WERI-Rb-1 (cell line): ENCODE results near the gene IMP3.

Experiments used
- DNase-seq: peaks from one replicate; pipeline ENCODE4 v3.0.0-alpha.2; 2020
- H3K27ac ChIP-seq: fragments of 250-450 bp; sonication (Bioruptor Pico); 2 replicates; pipeline ENCODE4 v1.5.1; 2020; ENCODE audit warnings: mild to moderate bottlenecking, moderate library complexity
- H3K27me3 ChIP-seq: fragments of 250-450 bp; sonication (Bioruptor Pico); 2 replicates; pipeline ENCODE4 v1.5.1; 2021; ENCODE audit warnings: mild to moderate bottlenecking, low read depth, moderate library complexity; ENCODE audit not compliant: insufficient read depth, severe bottlenecking
- H3K36me3 ChIP-seq: fragments of 250-450 bp; sonication (Bioruptor Pico); 2 replicates; pipeline ENCODE4 v1.5.1; 2020; ENCODE audit warnings: mild to moderate bottlenecking, moderate library complexity
- H3K4me3 ChIP-seq: 2 replicates; pipeline ENCODE4 v1.5.1; 2011; ENCODE audit warnings: low read depth, mild to moderate bottlenecking, control low read depth, low read length
- H3K9me3 ChIP-seq: fragments of 250-450 bp; sonication (Bioruptor Pico); 2 replicates; pipeline ENCODE4 v1.5.1; 2021; ENCODE audit warnings: mild to moderate bottlenecking, moderate library complexity; ENCODE audit not compliant: severe bottlenecking
- CTCF ChIP-seq: IDR thresholded peaks from 2 replicates; pipeline ENCODE4 v1.5.1; 2011; ENCODE audit warnings: low read depth, mild to moderate bottlenecking, control low read depth, inconsistent platforms, low read length

IMP3 gene

GRCh38 chr15:75590239-75590638, 49.8 kb downstream of the IMP3 start:
- no peak for TF ChIP-seq CTCF
- no peak overlapping the region for H3K27ac ChIP-seq
- H3K27me3 ChIP-seq: no peaks in the 10 kb centered on the region
- H3K36me3 ChIP-seq: peaks cover 23% of the 10 kb centered on the region
- no peak for DNase-seq
- peaks cover 3% of the 10 kb centered on the region for H3K9me3 ChIP-seq
- no peak overlapping the region for H3K4me3 ChIP-seq
